Adrenal gland (tissue), 19 donors: ENCODE results near the gene FBXO36. TPM values are rescaled to one million over a fixed set of nuclear protein-coding genes. Genes with fewer than 3 reads are reported as not detected.
A peak's percentile ranks its signal among the peaks of the same experiment; 100 is the strongest.

ENCODE experiments used
- DNase-seq, 7 donors: peaks; one replicate each; pipeline ENCODE4 v3.0.0-alpha.2; 2019 to 2020
- H3K27ac ChIP-seq, 5 donors: fragments of 200-600 bp; sonication (generic) in 4 of 5; 1 replicate in 3 of 5; 2 replicates in 2 of 5; pipeline versions ENCODE4 v1.5.1 to v1.8.0; 2016 to 2020; ENCODE audit warnings: mild to moderate bottlenecking in 1 of 5
- H3K27me3 ChIP-seq: fragments of 200-600 bp; 2 replicates; pipeline ENCODE4 v1.8.0; 2021
- H3K36me3 ChIP-seq, 2 donors: fragments of 200-600 bp; replicated peaks in 1 of 2; 1 replicate in 1 of 2; 2 replicates in 1 of 2; pipeline versions ENCODE4 v1.5.1 to v1.8.0; 2018 to 2022
- H3K4me1 ChIP-seq, 2 donors: fragments of 200-600 bp; replicated peaks in 1 of 2; 1 replicate in 1 of 2; 2 replicates in 1 of 2; pipeline versions ENCODE4 v1.5.1 to v1.8.0; 2018 to 2021
- H3K4me3 ChIP-seq, 4 donors: fragments of 200-600 bp; sonication (generic) in 3 of 4; one replicate each; pipeline ENCODE4 v1.5.1; 2016 to 2018
- H3K9me3 ChIP-seq, 3 donors: fragments of 200-600 bp; sonication (generic) in 1 of 3; replicated peaks in 1 of 3; 1 replicate in 2 of 3; 2 replicates in 1 of 3; pipeline versions ENCODE4 v1.5.1 to v1.8.0; 2016 to 2021
- POLR2A ChIP-seq, 2 donors: fragments of 450-650 bp; IDR thresholded peaks; one replicate each; pipeline ENCODE4 v1.6.1; 2017; ENCODE audit warnings: antibody characterized with exemption in 2 of 2, mild to moderate bottlenecking in 2 of 2, moderate library complexity in 1 of 2
- WGBS, 4 donors: extraction: QIAGEN DNeasy Blood & Tissue Kit in 2 of 4; methylation state at CpG; one replicate each; pipeline versions ENCODE4 v1.1.5 to v1.1.7; 2013 to 2017; 5-methylcytosine and 5-hydroxymethylcytosine counted together
- intact Hi-C, 2 donors: fragments of 100-400 bp; cut with DNase I; formaldehyde crosslinking; loops; one replicate each; pipeline versions ENCODE4 v1.14.1 to v1.15.0; 2022 to 2023
- long read RNA-seq, 10 donors: library from polyadenylated mRNA in 3 of 10; unstranded in 2 of 10; stranded (forward) in 1 of 10; transcript quantifications; one replicate each; pipeline ENCODE4 v2.0.0 and lab custom pipeline, GENCODE V29; 2021 to 2026
- polyA plus RNA-seq, 3 donors: library from polyadenylated mRNA; stranded (reverse); fragments of 200-250 nt in 2 of 3; fragments of 350-450 nt in 1 of 3; fragmentation: Illumina TruSeq in 1 of 3; extraction: RNeasy Lipid Tissue Mini Kit (QIAGEN cat#74804) in 1 of 3; gene quantifications; one replicate each; pipeline ENCODE4 v1.2.3, GENCODE V29; 2013 to 2014
- total RNA-seq, 9 donors: library from RNA; depleted of rRNA in 4 of 9; stranded (reverse); fragments of >200 nt in 4 of 9; fragments of 120-200 nt in 1 of 9; fragmentation: NEBNext Ultra II Directional in 1 of 9; extraction: Animal tissue kit (Norgen Biotek cat#: 25700) in 1 of 9; gene quantifications; one replicate each; pipeline versions ENCODE4 v1.1.0 to v1.2.4, GENCODE V29; 2013 to 2023
- TF ChIP-seq, protein P1 (sequence below), 6 experiments: fragments of 450-650 bp in 4 of 6; fragments of 200-600 bp in 2 of 6; sonication (generic) in 1 of 6; IDR thresholded peaks; 1 replicate in 5 of 6; 2 replicates in 1 of 6; pipeline versions ENCODE4 v1.5.1 to v1.8.0; 2016 to 2021; ENCODE audit warnings: antibody characterized with exemption in 6 of 6, mild to moderate bottlenecking in 2 of 6, moderate library complexity in 1 of 6
- donor health status: healthy with polysubstance abuse.
- donor health status: Bipolar disorder and iron deficiency.
- donor health status: DM: yes; HTN: yes; CAD: no.
- donor health status: DM: no; HTN: no; CAD: no.
- donor health status: DM: no; HTN: no; CAD: no.
- donor health status: DM: yes; HTN: yes; CAD: no.

The FBXO36 gene, protein sequence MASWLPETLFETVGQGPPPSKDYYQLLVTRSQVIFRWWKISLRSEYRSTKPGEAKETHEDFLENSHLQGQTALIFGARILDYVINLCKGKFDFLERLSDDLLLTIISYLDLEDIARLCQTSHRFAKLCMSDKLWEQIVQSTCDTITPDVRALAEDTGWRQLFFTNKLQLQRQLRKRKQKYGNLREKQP
- 1 to 10 TPM; 4.2 to 9.5 (median 6.7) TPM for total RNA-seq
- 1 to 10 TPM; 1.9 to 9.2 (median 2.4) TPM for polyA plus RNA-seq
- long read RNA-seq, donor 1, transcript FBXO36-201 (4 exons, 2,810 nt), result major isoform, 5 of 5 reads
- long read RNA-seq, donor 1, partial matches to known transcripts, result 0 of 5 reads
- long read RNA-seq, donor 1, other reads (novel, unspliced or antisense), result 0 of 5 reads
- long read RNA-seq, donor 2, partial matches to known transcripts, result 0 of 3 reads
- long read RNA-seq, donor 2, other reads (novel, unspliced or antisense), result 0 of 3 reads
- long read RNA-seq, donor 3, partial matches to known transcripts, result 0 of 5 reads
- long read RNA-seq, donor 3, other reads (novel, unspliced or antisense), result 0 of 5 reads
- long read RNA-seq, donor 4, transcript FBXO36-201 (4 exons, 2,810 nt), result major isoform, 7 of 7 reads
- long read RNA-seq, donor 4, partial matches to known transcripts, result 0 of 7 reads
- long read RNA-seq, donor 4, other reads (novel, unspliced or antisense), result 0 of 7 reads
- long read RNA-seq, donor 5, transcript FBXO36-201 (4 exons, 2,810 nt), result major isoform, 11 of 14 reads
- long read RNA-seq, donor 5, partial matches to known transcripts, result 1 of 14 reads
- long read RNA-seq, donor 5, other reads (novel, unspliced or antisense), result 2 of 14 reads
- long read RNA-seq, donor 6, partial matches to known transcripts, result 0 of 6 reads
- long read RNA-seq, donor 6, other reads (novel, unspliced or antisense), result 2 of 6 reads
- long read RNA-seq, donor 7, partial matches to known transcripts, result 0 of 2 reads
- long read RNA-seq, donor 7, other reads (novel, unspliced or antisense), result 0 of 2 reads
- long read RNA-seq, donor 8, transcript FBXO36-201 (4 exons, 2,810 nt), result major isoform, 6 of 6 reads
- long read RNA-seq, donor 8, partial matches to known transcripts, result 0 of 6 reads
- long read RNA-seq, donor 8, other reads (novel, unspliced or antisense), result 0 of 6 reads
- long read RNA-seq, donor 9, partial matches to known transcripts, result 0 of 1 reads
- long read RNA-seq, donor 9, other reads (novel, unspliced or antisense), result 0 of 1 reads
- long read RNA-seq, donor 10, result 0 reads

DNA sequence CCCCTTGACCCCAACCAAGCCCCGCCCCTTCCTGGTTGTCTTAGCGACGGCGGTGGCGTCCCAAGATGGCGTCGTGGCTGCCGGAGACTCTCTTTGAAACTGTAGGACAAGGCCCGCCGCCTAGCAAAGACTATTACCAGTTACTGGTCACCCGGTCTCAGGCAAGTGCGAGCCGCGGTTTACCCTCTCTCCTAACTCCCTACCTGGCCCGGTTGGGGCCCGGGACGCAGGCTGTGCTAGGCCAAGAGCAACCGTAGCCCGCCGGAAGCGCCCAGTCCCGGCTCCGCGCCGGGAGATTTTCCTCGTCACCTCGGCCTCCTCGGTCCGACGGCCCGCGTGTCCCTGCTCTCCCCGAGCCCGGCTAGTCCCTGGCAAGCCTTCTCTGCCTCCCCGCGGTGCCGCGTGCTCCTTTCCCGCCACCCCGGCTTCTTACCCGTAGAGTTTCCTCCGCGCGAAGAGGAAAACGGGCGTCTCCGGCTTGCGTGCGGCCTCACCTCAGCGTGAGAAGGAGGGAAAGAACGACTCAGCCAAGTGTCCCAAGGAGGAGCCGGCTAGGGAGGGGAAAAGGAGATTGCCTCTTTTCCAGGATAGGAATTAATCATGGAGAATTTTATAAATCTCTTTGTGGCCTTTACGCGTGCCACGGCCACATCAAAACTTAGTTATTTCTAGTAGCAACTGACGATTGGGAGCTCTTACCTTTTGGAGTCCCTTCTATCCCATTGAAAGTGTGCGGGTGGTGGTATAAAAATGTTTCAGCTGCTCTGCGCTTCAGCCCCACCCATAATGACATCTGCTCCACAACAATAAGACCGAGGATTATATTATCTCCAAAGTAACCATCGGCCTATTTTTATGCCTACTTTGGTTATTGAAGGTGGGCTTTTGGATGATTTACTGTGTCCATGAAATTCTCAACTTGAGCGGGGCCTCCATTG is at the start of gene FBXO36:
TSS of gene FBXO36 (plus strand) at position 55 of the 938 bp plus-strand sequence. CDS start at position 66, 11 bp downstream.
- Histone ChIP-seq H3K27me3 (no peaks in the 10 kb centered on the region), H3K4me3 (peak within 1 kb of the TSS; percentile 69 to 90 (median 82)), H3K4me1 (peaks cover 0 to 33% of the 10 kb centered on the region in 2 donors), H3K9me3 (no peaks in the 10 kb centered on the region), H3K36me3 (no peaks in the 10 kb centered on the region), H3K27ac (peak within 1 kb of the TSS; percentile 93 to 99 (median 97))
- TF ChIP-seq, protein P1, sequence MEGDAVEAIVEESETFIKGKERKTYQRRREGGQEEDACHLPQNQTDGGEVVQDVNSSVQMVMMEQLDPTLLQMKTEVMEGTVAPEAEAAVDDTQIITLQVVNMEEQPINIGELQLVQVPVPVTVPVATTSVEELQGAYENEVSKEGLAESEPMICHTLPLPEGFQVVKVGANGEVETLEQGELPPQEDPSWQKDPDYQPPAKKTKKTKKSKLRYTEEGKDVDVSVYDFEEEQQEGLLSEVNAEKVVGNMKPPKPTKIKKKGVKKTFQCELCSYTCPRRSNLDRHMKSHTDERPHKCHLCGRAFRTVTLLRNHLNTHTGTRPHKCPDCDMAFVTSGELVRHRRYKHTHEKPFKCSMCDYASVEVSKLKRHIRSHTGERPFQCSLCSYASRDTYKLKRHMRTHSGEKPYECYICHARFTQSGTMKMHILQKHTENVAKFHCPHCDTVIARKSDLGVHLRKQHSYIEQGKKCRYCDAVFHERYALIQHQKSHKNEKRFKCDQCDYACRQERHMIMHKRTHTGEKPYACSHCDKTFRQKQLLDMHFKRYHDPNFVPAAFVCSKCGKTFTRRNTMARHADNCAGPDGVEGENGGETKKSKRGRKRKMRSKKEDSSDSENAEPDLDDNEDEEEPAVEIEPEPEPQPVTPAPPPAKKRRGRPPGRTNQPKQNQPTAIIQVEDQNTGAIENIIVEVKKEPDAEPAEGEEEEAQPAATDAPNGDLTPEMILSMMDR (IDR thresholded peaks at IDR 0.05), result no peak
- TF ChIP-seq POLR2A (IDR thresholded peaks at IDR 0.05), result peak in 1 of 2 donors; percentile 11
- DNase-seq, result peak; percentile 66 to 94 (median 91)
- 0 to 1% (median 1%) methylated on average over 26 to 61 of the region's 61 CpGs for WGBS, 4 donors
- intact Hi-C loops, result loop anchor here in 1 of 2 donors (10.0 kb wide), 1 partner anchor 118 kb away; no protein-coding TSS in a partner anchor

DNA sequence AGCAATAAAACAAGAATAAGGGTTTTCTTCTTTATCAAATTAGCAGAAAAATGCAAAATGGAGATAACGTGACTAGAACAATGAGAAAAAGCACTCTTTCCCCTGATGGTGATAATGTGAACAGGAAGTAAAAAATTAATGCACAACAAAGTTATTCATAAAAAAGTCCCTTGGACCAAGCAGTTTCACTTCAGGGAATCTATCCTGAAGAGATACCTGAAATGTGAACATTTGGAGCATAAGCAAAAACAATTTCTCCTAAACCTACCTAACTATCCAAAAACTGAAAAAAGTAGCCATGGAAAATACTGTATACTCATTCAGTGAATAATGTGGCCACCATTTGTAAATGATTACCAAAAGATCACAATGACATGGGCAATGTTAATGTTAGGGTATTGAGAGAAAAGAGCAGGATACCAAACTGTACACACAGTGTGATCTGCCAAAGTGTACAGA is 49.2 kb upstream of the FBXO36 start:
- H3K4me3 ChIP-seq, result no peak overlapping the region
- H3K27me3 ChIP-seq, result no peaks in the 10 kb centered on the region
- intact Hi-C loops, result no loop called here
- no peak overlapping the region for H3K27ac ChIP-seq
- no peaks in the 10 kb centered on the region for H3K9me3 ChIP-seq
- no peak for TF ChIP-seq POLR2A (IDR thresholded peaks at IDR 0.05)
- TF ChIP-seq, protein P1 (IDR thresholded peaks at IDR 0.05), result no peak
- WGBS, 4 donors, result 19 to 30% (median 29%) methylated on average over 1 of the region's 1 CpG
- peaks cover 9 to 17% of the 10 kb centered on the region in 2 donors for H3K4me1 ChIP-seq
- no peak for DNase-seq
- H3K36me3 ChIP-seq, result peaks cover 0 to 11% of the 10 kb centered on the region in 2 donors

DNA sequence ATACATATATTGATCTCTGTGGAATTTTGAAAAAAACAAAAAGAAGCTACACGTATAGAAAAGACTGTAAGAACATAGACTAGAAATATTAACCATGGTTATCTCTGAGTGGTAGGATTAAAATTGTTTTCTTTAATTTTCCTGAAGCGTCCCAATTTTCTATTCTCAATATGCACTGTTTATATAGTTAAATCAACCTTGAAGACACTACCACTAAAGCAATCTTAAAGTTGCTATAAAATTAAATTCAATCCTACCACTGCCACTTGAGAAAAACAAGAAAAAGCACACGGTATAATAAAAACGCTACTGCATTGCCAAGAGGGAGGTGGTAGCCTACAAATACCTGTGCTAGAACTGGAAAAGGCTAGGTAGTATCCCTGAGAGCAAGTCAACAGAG is 47.7 kb upstream of the FBXO36 start:
- DNase-seq, result no peak
- Histone ChIP-seq H3K4me3 (no peak overlapping the region), H3K9me3 (no peaks in the 10 kb centered on the region), H3K4me1 (peaks cover 9 to 17% of the 10 kb centered on the region in 2 donors), H3K27ac (no peak overlapping the region), H3K27me3 (no peaks in the 10 kb centered on the region), H3K36me3 (peaks cover 0 to 25% of the 10 kb centered on the region in 2 donors)
- 84 to 91% (median 88%) methylated on average over 4 of the region's 4 CpGs for WGBS, 4 donors
- TF ChIP-seq, protein P1 (IDR thresholded peaks at IDR 0.05), result no peak
- TF ChIP-seq POLR2A (IDR thresholded peaks at IDR 0.05), result no peak
- intact Hi-C loops, result no loop called here
